Fibroblast of lung (primary cell): ENCODE data around the gene TUBGCP2. TPM values are rescaled to one million over a fixed set of nuclear protein-coding genes. Genes with fewer than 3 reads are reported as not detected.
A peak's percentile ranks its signal among the peaks of the same experiment; 100 is the strongest.

Experiments
- DNase-seq, 2 donors: peaks; one replicate each; pipeline versions ENCODE4 v3.0.0 to v3.0.0-alpha.2; 2010; ENCODE audit warnings: low read depth in 2 of 2
- H2AFZ ChIP-seq: 2 replicates; pipeline ENCODE4 v1.5.1; 2012; ENCODE audit warnings: low read length, control low read depth, inconsistent platforms
- H3K27ac ChIP-seq: 2 replicates; pipeline ENCODE4 v1.5.1; 2011; ENCODE audit warnings: low read length, control low read depth; ENCODE audit not compliant: insufficient read depth
- H3K27me3 ChIP-seq: 2 replicates; pipeline ENCODE4 v1.5.1; 2011; ENCODE audit warnings: mild to moderate bottlenecking, low read length; ENCODE audit not compliant: control insufficient read depth, insufficient read depth
- H3K36me3 ChIP-seq: 2 replicates; pipeline ENCODE4 v1.5.1; 2011; ENCODE audit warnings: low read length; ENCODE audit not compliant: control insufficient read depth, insufficient read depth
- H3K4me1 ChIP-seq: 2 replicates; pipeline ENCODE4 v1.5.1; 2011; ENCODE audit warnings: low read length; ENCODE audit not compliant: control insufficient read depth, insufficient read depth; ENCODE audit errors: extremely low read depth
- H3K4me2 ChIP-seq: 2 replicates; pipeline ENCODE4 v1.5.1; 2011; ENCODE audit warnings: low read length, control low read depth; ENCODE audit not compliant: insufficient read depth; ENCODE audit errors: extremely low read depth
- H3K4me3 ChIP-seq, 4 experiments: fragments of 200-600 bp in 1 of 4; sonication (generic) in 1 of 4; replicated peaks in 1 of 4; 2 replicates each; pipeline ENCODE4 v1.5.1; 2011 to 2016; ENCODE audit warnings: low read length in 4 of 4, low read depth in 3 of 4, mild to moderate bottlenecking in 3 of 4, control low read depth in 2 of 4, inconsistent platforms in 1 of 4, mixed read lengths in 1 of 4; ENCODE audit not compliant: insufficient read depth in 1 of 4; ENCODE audit errors: control extremely low read depth in 1 of 4
- H3K79me2 ChIP-seq: 2 replicates; pipeline ENCODE4 v1.5.1; 2012; ENCODE audit warnings: mild to moderate bottlenecking, low read length, inconsistent platforms; ENCODE audit not compliant: control insufficient read depth, insufficient read depth
- H3K9ac ChIP-seq: 2 replicates; pipeline ENCODE4 v1.5.1; 2011; ENCODE audit warnings: mild to moderate bottlenecking, low read length, control low read depth; ENCODE audit not compliant: insufficient read depth
- H3K9me3 ChIP-seq: 2 replicates; pipeline ENCODE4 v1.5.1; 2012; ENCODE audit warnings: low read depth, low read length; ENCODE audit not compliant: control insufficient read depth, insufficient read depth
- H4K20me1 ChIP-seq: 2 replicates; pipeline ENCODE4 v1.5.1; 2011; ENCODE audit warnings: low read length; ENCODE audit not compliant: control insufficient read depth, insufficient read depth; ENCODE audit errors: extremely low read depth
- EZH2 ChIP-seq: IDR thresholded peaks from 2 replicates; pipeline ENCODE4 v1.5.1; 2012; ENCODE audit warnings: low read length, control low read depth, mild to moderate bottlenecking; ENCODE audit errors: missing control alignments
- polyA plus RNA-seq, 2 donors: library from polyadenylated mRNA; depleted of rRNA in 1 of 2; stranded (reverse) in 1 of 2; unstranded in 1 of 2; fragments of >200 nt; gene quantifications; 2 replicates each; pipeline ENCODE4 v1.2.1, GENCODE V29; 2011 to 2012; ENCODE audit warnings: missing spikeins in 1 of 2
- total RNA-seq: library from RNA; depleted of rRNA; stranded (reverse); fragments of >200 nt; gene quantifications from 2 replicates; pipeline ENCODE4 v1.2.1, GENCODE V29; 2014
- TF ChIP-seq, protein P1 (sequence below), 2 donors: IDR thresholded peaks in 1 of 2; conservative IDR thresholded peaks in 1 of 2; 1 replicate in 1 of 2; 2 replicates in 1 of 2; pipeline ENCODE4 v1.5.1; 2011 to 2012; ENCODE audit warnings: low read length in 2 of 2, control low read depth in 1 of 2, inconsistent platforms in 1 of 2, low read depth in 1 of 2, mild to moderate bottlenecking in 1 of 2

TUBGCP2 gene
- total and polyA plus RNA-seq, 2 donors (not counting 1 experiment from before 2014, with no cell fraction given), result 31.0 to 60.8 TPM

DNA sequence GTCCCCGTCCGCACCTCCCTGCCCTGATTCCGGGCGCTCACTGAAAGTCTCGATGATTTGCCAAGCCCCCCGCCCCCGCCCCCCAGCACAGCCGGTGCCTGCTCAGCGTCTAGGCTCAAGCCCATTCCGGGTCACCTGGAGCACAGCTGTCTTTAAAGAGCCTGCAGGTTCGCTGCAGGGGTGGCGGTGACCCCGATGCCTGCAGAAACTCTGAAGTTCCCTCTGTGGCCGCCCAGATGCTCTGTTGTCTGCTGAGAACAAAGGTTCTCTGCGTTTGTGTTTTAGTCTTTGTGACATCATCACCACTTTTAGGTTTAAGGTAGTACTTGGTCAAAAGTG is 70.2 kb downstream of the TUBGCP2 start:
- Histone ChIP-seq H3K4me3 (no peak overlapping the region), H3K9me3 (no peaks in the 10 kb centered on the region), H4K20me1 (no peaks in the 10 kb centered on the region), H3K9ac (no peak overlapping the region), H3K27me3 (peaks cover 43% of the 10 kb centered on the region), H3K36me3 (no peaks in the 10 kb centered on the region), H3K4me1 (no peaks in the 10 kb centered on the region), H3K4me2 (no peak overlapping the region), H3K79me2 (no peaks in the 10 kb centered on the region), H3K27ac (no peak overlapping the region), H2AFZ (no peak overlapping the region)
- TF ChIP-seq, protein P1, sequence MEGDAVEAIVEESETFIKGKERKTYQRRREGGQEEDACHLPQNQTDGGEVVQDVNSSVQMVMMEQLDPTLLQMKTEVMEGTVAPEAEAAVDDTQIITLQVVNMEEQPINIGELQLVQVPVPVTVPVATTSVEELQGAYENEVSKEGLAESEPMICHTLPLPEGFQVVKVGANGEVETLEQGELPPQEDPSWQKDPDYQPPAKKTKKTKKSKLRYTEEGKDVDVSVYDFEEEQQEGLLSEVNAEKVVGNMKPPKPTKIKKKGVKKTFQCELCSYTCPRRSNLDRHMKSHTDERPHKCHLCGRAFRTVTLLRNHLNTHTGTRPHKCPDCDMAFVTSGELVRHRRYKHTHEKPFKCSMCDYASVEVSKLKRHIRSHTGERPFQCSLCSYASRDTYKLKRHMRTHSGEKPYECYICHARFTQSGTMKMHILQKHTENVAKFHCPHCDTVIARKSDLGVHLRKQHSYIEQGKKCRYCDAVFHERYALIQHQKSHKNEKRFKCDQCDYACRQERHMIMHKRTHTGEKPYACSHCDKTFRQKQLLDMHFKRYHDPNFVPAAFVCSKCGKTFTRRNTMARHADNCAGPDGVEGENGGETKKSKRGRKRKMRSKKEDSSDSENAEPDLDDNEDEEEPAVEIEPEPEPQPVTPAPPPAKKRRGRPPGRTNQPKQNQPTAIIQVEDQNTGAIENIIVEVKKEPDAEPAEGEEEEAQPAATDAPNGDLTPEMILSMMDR (conservative IDR thresholded peaks at IDR 0.05 in 1 of 2, IDR thresholded peaks at IDR 0.05 in 1 of 2; ENCODE audit: low read depth in 1 of 2, low read length in 2 of 2), result no peak
- peak; percentile 35 for TF ChIP-seq EZH2
- DNase-seq, result no peak

DNA sequence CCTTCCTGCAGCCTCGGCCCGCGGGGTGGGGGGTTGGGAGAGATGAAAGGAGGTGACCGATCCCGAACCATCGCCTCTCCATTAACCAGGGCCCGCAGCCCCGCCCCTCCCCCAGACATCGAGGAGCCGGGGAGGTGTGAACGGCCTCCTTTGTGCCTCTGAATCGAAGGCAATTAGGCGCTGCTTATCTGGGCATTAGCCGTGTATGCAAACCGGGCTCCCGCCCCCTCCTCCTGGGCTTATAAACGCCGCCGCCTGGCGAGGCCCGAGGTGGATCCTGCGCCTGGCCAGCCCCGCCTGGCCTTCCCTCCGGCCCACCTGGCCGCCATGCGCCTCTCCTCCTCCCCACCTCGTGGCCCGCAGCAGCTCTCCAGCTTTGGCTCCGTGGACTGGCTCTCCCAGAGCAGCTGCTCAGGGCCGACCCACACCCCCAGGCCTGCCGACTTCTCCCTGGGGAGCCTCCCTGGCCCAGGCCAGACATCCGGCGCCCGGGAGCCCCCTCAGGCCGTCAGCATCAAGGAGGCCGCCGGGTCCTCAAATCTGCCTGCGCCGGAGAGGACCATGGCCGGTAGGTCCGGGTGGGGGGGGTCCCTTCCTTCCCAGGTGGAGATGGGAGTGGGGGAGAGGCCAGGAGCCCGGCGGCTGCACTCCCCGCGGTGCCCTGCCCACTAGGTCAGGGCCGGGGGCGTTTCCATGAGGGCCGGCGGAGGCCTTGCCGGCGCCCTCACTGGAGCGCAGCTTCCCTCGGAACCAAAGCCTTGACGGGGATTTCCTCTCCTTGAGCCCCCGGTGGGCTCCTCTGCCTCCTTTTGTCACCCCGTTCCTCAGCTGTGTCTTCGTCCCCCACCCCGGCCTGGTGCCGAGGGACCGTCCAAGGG is 70.8 kb downstream of the TUBGCP2 start, which contains the start of gene VENTX:
Gene VENTX (plus strand): TSS at position 268 of the 878 bp plus-strand sequence. CDS start 60 bp downstream, at position 328.
- no peak within 1 kb of the TSS for H3K4me2 ChIP-seq
- H3K36me3 ChIP-seq, result no peaks in the 10 kb centered on the region
- peak; percentile 51 for TF ChIP-seq EZH2
- TF ChIP-seq, protein P1 (conservative IDR thresholded peaks at IDR 0.05 in 1 of 2, IDR thresholded peaks at IDR 0.05 in 1 of 2; ENCODE audit: low read depth in 1 of 2, low read length in 2 of 2), result no peak
- H3K9me3 ChIP-seq, result no peaks in the 10 kb centered on the region
- H3K9ac ChIP-seq, result no peak within 1 kb of the TSS
- no peak for DNase-seq
- no peaks in the 10 kb centered on the region for H3K79me2 ChIP-seq
- no peak within 1 kb of the TSS for H3K4me3 ChIP-seq
- H4K20me1 ChIP-seq, result no peaks in the 10 kb centered on the region
- H3K4me1 ChIP-seq, result no peaks in the 10 kb centered on the region
- H3K27me3 ChIP-seq, result peaks cover 45% of the 10 kb centered on the region
- H3K27ac ChIP-seq, result no peak within 1 kb of the TSS
- H2AFZ ChIP-seq, result no peak within 1 kb of the TSS

DNA sequence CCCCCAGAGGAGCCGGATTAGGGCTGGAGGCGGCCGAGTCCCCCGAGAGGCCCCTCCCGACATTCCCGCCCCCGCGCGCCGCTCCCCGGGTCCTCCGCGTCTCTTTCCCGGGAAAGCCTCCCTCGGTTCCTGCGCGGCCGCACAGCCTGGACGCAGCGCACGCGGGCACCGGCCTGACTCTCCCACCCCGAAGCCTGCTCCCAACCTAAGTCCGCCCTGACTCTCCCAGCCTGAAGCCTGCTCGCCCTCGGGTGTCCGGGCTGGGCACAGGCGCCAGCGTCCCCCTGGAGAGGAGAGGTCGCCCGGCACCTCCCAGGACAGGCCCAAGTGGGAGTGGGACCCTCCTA is 71.5 kb downstream of the TUBGCP2 start:
- no peaks in the 10 kb centered on the region for H3K9me3 ChIP-seq
- no peaks in the 10 kb centered on the region for H3K36me3 ChIP-seq
- H3K4me3 ChIP-seq, result no peak overlapping the region
- no peak overlapping the region for H2AFZ ChIP-seq
- no peaks in the 10 kb centered on the region for H3K4me1 ChIP-seq
- no peak for DNase-seq
- H3K9ac ChIP-seq, result no peak overlapping the region
- H3K27ac ChIP-seq, result no peak overlapping the region
- no peaks in the 10 kb centered on the region for H3K79me2 ChIP-seq
- no peak overlapping the region for H3K4me2 ChIP-seq
- TF ChIP-seq EZH2, result peak; percentile 12
- TF ChIP-seq, protein P1 (conservative IDR thresholded peaks at IDR 0.05 in 1 of 2, IDR thresholded peaks at IDR 0.05 in 1 of 2; ENCODE audit: low read depth in 1 of 2, low read length in 2 of 2), result no peak
- H4K20me1 ChIP-seq, result no peaks in the 10 kb centered on the region
- H3K27me3 ChIP-seq, result peaks cover 45% of the 10 kb centered on the region
